Hepatocyte (in vitro differentiated cells): ENCODE data around the gene KCNQ1.

Source experiments
- CTCF ChIP-seq: fragments of 200-600 bp; sonication (generic); IDR thresholded peaks from 2 replicates; pipeline ENCODE4 v1.5.1; 2016; ENCODE audit warnings: antibody characterized with exemption, mild to moderate bottlenecking; ENCODE audit not compliant: poor library complexity
- EZH2 ChIP-seq: fragments of 200-600 bp; sonication (generic); IDR thresholded peaks from 2 replicates; pipeline ENCODE4 v1.6.1; 2016; ENCODE audit warnings: antibody characterized with exemption, mild to moderate bottlenecking, borderline replicate concordance
- EZH2phosphoT487 ChIP-seq: fragments of 200-600 bp; sonication (generic); IDR thresholded peaks from one replicate; pipeline ENCODE4 v1.6.1; 2018; ENCODE audit warnings: antibody characterized with exemption, mild to moderate bottlenecking, low read depth, moderate library complexity; ENCODE audit not compliant: unreplicated experiment, severe bottlenecking

GRCh38 chr11:2729841-2730240 is 285.0 kb downstream of the KCNQ1 start:
- TF ChIP-seq EZH2phosphoT487 (no peak), CTCF (no peak), EZH2 (no peak)
